Mesendoderm (in vitro differentiated cells): ENCODE measurements around the gene SLC35A1.

Experiments used
- DNase-seq: peaks from one replicate; pipeline ENCODE4 v3.0.0; 2013
- H2AK5ac ChIP-seq: 2 replicates; pipeline ENCODE4 v1.6.1; 2013; ENCODE audit warnings: low read length, inconsistent platforms
- H2BK120ac ChIP-seq: 2 replicates; pipeline ENCODE4 v1.6.1; 2013; ENCODE audit warnings: low read depth, mild to moderate bottlenecking, low read length, moderate library complexity, mixed read lengths
- H2BK15ac ChIP-seq: replicated peaks from 2 replicates; pipeline ENCODE4 v1.6.1; 2013; ENCODE audit warnings: low read depth, mild to moderate bottlenecking, moderate library complexity
- H2BK5ac ChIP-seq: 2 replicates; pipeline ENCODE4 v1.6.1; 2013; ENCODE audit warnings: low read length, inconsistent platforms
- H3K18ac ChIP-seq: 2 replicates; pipeline ENCODE4 v1.6.1; 2013; ENCODE audit warnings: mild to moderate bottlenecking, low read length, mixed read lengths
- H3K23ac ChIP-seq: one replicate; pipeline ENCODE4 v1.6.1; 2013; ENCODE audit warnings: low read length
- H3K27ac ChIP-seq: 2 replicates; pipeline ENCODE4 v1.5.1; 2013; ENCODE audit warnings: low read depth, mild to moderate bottlenecking, inconsistent platforms, low read length, moderate library complexity
- H3K27me3 ChIP-seq: 2 replicates; pipeline ENCODE4 v1.6.1; 2013; ENCODE audit warnings: low read length, control low read depth, mild to moderate bottlenecking, inconsistent platforms; ENCODE audit not compliant: insufficient read depth, poor library complexity
- H3K36me3 ChIP-seq: 2 replicates; pipeline ENCODE4 v1.6.1; 2013; ENCODE audit warnings: low read length, inconsistent platforms; ENCODE audit not compliant: control insufficient read depth, insufficient read depth
- H3K4ac ChIP-seq: one replicate; pipeline ENCODE4 v1.6.1; 2013; ENCODE audit warnings: low read depth, mild to moderate bottlenecking, low read length, moderate library complexity
- H3K4me1 ChIP-seq: 2 replicates; pipeline ENCODE4 v1.6.1; 2013; ENCODE audit warnings: low read depth, low read length, inconsistent platforms; ENCODE audit not compliant: control insufficient read depth
- H3K4me2 ChIP-seq: 2 replicates; pipeline ENCODE4 v1.6.1; 2013; ENCODE audit warnings: low read length
- H3K4me3 ChIP-seq: 2 replicates; pipeline ENCODE4 v1.5.1; 2013; ENCODE audit warnings: mild to moderate bottlenecking, low read length
- H3K56ac ChIP-seq: one replicate; pipeline ENCODE4 v1.6.1; 2013; ENCODE audit warnings: low read length
- H3K79me1 ChIP-seq: 2 replicates; pipeline ENCODE4 v1.6.1; 2013; ENCODE audit warnings: low read length, inconsistent platforms
- H3K79me2 ChIP-seq: 2 replicates; pipeline ENCODE4 v1.6.1; 2013; ENCODE audit warnings: mild to moderate bottlenecking, low read length; ENCODE audit not compliant: control insufficient read depth, insufficient read depth
- H3K9ac ChIP-seq: 2 replicates; pipeline ENCODE4 v1.6.1; 2013; ENCODE audit warnings: low read length, inconsistent platforms
- H4K5ac ChIP-seq: one replicate; pipeline ENCODE4 v1.6.1; 2013; ENCODE audit warnings: low read length
- H4K8ac ChIP-seq: one replicate; pipeline ENCODE4 v1.6.1; 2013; ENCODE audit warnings: low read depth, mild to moderate bottlenecking, control low read depth, low read length, moderate library complexity
- WGBS: extraction: QIAGEN DNeasy Blood & Tissue Kit; methylation state at CpG from one replicate; pipeline ENCODE4 v1.1.7; 2013; ENCODE audit warnings: low lambda C conversion rate, missing lambda C conversion rate; ENCODE audit not compliant: insufficient coverage; ENCODE audit errors: extremely low coverage; 5-methylcytosine and 5-hydroxymethylcytosine counted together

Gene SLC35A1

DNA sequence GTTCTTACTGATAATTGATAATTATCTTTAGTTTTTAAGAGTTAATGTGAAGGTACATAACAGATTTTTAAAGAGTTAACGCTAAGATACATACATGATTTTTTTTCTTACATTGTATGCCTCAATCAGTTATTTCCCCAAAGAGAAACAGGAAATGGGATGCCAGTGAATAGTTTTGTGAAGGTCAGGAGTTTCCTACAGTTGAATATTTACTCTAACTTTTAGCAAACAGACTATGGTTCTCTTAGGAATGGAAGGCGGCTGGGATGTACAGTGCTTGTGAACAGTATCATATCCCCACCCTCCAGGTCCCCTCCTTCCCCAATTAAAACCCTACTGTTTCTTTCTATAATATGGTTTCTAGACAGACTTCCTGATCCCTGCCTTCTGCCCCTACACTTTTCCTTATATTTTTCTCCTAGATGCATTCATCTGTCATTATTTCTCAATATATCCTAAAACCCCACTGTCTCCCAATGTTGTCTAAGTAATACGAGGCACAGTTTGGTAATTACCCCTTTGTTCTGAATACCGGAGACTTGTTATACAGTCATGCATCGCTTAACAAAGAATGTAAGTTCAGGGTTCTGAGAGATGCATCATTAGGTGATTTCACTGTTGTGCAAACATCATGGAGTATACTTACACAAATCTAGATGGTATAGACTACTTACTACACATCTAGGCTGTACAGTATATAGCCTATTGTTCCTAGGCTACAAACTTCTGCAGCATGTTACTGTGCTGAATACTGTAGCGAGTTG, 29.2 kb downstream of the SLC35A1 start:
- Histone ChIP-seq H3K36me3 (no peaks in the 10 kb centered on the region), H3K4ac (no peak overlapping the region), H4K5ac (no peak overlapping the region), H2BK5ac (no peak overlapping the region), H3K27ac (no peak overlapping the region), H3K4me3 (no peak overlapping the region), H3K4me1 (no peaks in the 10 kb centered on the region), H3K79me2 (no peaks in the 10 kb centered on the region), H3K56ac (no peak overlapping the region), H3K27me3 (no peaks in the 10 kb centered on the region), H3K18ac (no peak overlapping the region), H3K79me1 (no peaks in the 10 kb centered on the region), H2BK15ac (no peak overlapping the region), H4K8ac (no peak overlapping the region), H2BK120ac (no peak overlapping the region), H3K9ac (no peak overlapping the region), H2AK5ac (no peak overlapping the region), H3K23ac (no peak overlapping the region), H3K4me2 (no peak overlapping the region)
- no peak for DNase-seq
- WGBS, result no CpG with 5 or more reads among the region's 6 CpGs

DNA sequence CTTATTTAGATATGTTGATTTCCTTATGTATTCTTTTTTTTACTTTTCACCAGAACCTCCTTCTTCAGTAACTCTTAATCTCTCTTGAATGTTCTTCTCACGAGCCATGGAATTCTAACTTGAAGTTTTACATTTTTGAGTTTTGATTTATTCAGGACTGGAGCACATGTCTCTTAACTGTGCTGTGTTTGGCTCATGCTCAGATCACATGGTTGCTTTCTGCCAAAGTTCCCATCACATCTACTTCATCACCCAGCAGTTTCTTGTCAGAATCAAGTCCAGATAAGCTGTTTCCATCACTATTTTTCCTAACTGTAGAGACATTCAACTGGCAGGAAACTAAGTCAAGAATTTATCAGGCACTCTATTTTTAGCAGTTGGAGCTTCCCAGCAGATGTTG, 31.7 kb downstream of the SLC35A1 start:
- no peak overlapping the region for H4K8ac ChIP-seq
- no peak for DNase-seq
- H3K56ac ChIP-seq, result no peak overlapping the region
- no peak overlapping the region for H3K9ac ChIP-seq
- no peak overlapping the region for H2BK5ac ChIP-seq
- H3K4me3 ChIP-seq, result no peak overlapping the region
- no peak overlapping the region for H2AK5ac ChIP-seq
- H4K5ac ChIP-seq, result no peak overlapping the region
- H3K79me1 ChIP-seq, result no peaks in the 10 kb centered on the region
- no peak overlapping the region for H3K23ac ChIP-seq
- no peak overlapping the region for H3K4me2 ChIP-seq
- no CpG with 5 or more reads among the region's 1 CpG for WGBS
- no peaks in the 10 kb centered on the region for H3K4me1 ChIP-seq
- no peak overlapping the region for H2BK120ac ChIP-seq
- no peak overlapping the region for H3K18ac ChIP-seq
- H3K27ac ChIP-seq, result no peak overlapping the region
- H2BK15ac ChIP-seq, result no peak overlapping the region
- H3K4ac ChIP-seq, result no peak overlapping the region
- H3K27me3 ChIP-seq, result no peaks in the 10 kb centered on the region
- no peaks in the 10 kb centered on the region for H3K79me2 ChIP-seq
- H3K36me3 ChIP-seq, result no peaks in the 10 kb centered on the region

- Histone ChIP-seq H3K9ac (no peak overlapping the region), H3K4me1 (no peaks in the 10 kb centered on the region), H3K36me3 (peaks cover 2% of the 10 kb centered on the region), H2AK5ac (no peak overlapping the region), H4K5ac (no peak overlapping the region), H2BK120ac (no peak overlapping the region), H3K4me2 (no peak overlapping the region), H2BK15ac (no peak overlapping the region), H3K4me3 (no peak overlapping the region), H4K8ac (no peak overlapping the region), H3K56ac (no peak overlapping the region), H3K27me3 (no peaks in the 10 kb centered on the region), H3K23ac (no peak overlapping the region), H3K79me1 (no peaks in the 10 kb centered on the region), H3K79me2 (no peaks in the 10 kb centered on the region), H3K27ac (no peak overlapping the region), H2BK5ac (no peak overlapping the region), H3K4ac (no peak overlapping the region), H3K18ac (no peak overlapping the region)
- WGBS, result no CpG with 5 or more reads among the region's 2 CpGs
- no peak for DNase-seq
Observed at GRCh38 chr6:87514831-87515230, 42.1 kb downstream of the SLC35A1 start.

- Histone ChIP-seq H3K36me3 (peaks cover 1% of the 10 kb centered on the region), H4K8ac (no peak overlapping the region), H3K23ac (no peak overlapping the region), H3K79me2 (no peaks in the 10 kb centered on the region), H3K4me3 (no peak overlapping the region), H3K27me3 (no peaks in the 10 kb centered on the region), H3K18ac (no peak overlapping the region), H2BK120ac (no peak overlapping the region), H4K5ac (no peak overlapping the region), H3K9ac (no peak overlapping the region), H3K4me2 (no peak overlapping the region), H2BK5ac (no peak overlapping the region), H2AK5ac (no peak overlapping the region), H2BK15ac (no peak overlapping the region), H3K4me1 (no peaks in the 10 kb centered on the region), H3K4ac (no peak overlapping the region), H3K79me1 (no peaks in the 10 kb centered on the region), H3K56ac (no peak overlapping the region), H3K27ac (no peak overlapping the region)
- no peak for DNase-seq
- no CpG with 5 or more reads among the region's 8 CpGs for WGBS
Observed at GRCh38 chr6:87518453-87518852, 45.7 kb downstream of the SLC35A1 start.

DNA sequence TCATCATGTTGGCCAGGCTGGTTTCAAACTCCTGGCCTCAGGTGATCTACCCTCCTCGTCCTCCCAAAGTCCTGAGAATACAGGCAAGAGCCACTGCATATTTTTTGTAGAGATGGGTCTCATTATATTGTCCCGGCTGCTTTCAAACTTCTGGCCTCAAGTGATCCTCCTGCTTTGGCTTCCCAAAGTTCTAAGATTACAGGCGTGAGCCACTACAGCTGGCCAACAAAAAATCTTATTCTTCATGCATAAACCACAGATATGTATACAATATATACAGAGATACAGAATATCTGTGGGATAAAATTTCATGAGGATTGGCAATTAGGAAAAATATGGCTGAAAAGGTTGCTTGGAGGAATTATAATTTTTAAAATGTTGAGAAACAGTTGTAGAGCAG, 49.9 kb downstream of the SLC35A1 start:
- Histone ChIP-seq H2AK5ac (no peak overlapping the region), H3K18ac (no peak overlapping the region), H2BK120ac (no peak overlapping the region), H3K9ac (no peak overlapping the region), H3K56ac (no peak overlapping the region), H4K8ac (no peak overlapping the region), H3K36me3 (peaks cover 1% of the 10 kb centered on the region), H3K4me3 (no peak overlapping the region), H4K5ac (no peak overlapping the region), H3K4me1 (no peaks in the 10 kb centered on the region), H3K27me3 (no peaks in the 10 kb centered on the region), H3K79me2 (no peaks in the 10 kb centered on the region), H2BK5ac (no peak overlapping the region), H2BK15ac (no peak overlapping the region), H3K4me2 (no peak overlapping the region), H3K27ac (no peak overlapping the region), H3K79me1 (no peaks in the 10 kb centered on the region), H3K4ac (no peak overlapping the region), H3K23ac (no peak overlapping the region)
- WGBS, result no CpG with 5 or more reads among the region's 3 CpGs
- no peak for DNase-seq

DNA sequence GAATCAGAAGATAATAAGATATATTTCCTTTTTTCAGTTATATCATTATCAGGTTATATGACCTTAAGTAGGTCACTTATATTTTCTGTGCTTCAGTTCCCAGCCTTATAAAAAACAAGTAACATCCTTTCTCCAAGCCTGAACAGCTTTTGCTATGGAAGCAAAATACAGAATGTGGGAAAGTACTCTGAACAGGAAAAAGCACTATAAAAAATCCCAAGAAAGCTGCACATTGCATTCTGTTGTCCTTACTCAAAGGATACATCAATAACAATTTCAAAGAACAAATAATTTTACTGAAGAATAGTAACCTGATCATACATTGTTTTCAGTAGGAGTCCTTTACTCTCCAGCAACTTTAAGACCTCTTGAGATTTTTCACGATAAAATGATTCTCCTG, 56.4 kb downstream of the SLC35A1 start:
- Histone ChIP-seq H4K8ac (no peak overlapping the region), H3K79me2 (no peaks in the 10 kb centered on the region), H3K79me1 (no peaks in the 10 kb centered on the region), H3K18ac (no peak overlapping the region), H3K4me3 (no peak overlapping the region), H2BK5ac (no peak overlapping the region), H3K23ac (no peak overlapping the region), H2BK120ac (no peak overlapping the region), H3K27ac (no peak overlapping the region), H3K4ac (no peak overlapping the region), H4K5ac (no peak overlapping the region), H3K27me3 (no peaks in the 10 kb centered on the region), H3K4me1 (no peaks in the 10 kb centered on the region), H3K56ac (no peak overlapping the region), H2AK5ac (no peak overlapping the region), H2BK15ac (no peak overlapping the region), H3K36me3 (no peaks in the 10 kb centered on the region), H3K4me2 (no peak overlapping the region), H3K9ac (no peak overlapping the region)
- no CpG with 5 or more reads among the region's 1 CpG for WGBS
- no peak for DNase-seq
